ENCODE results near the gene ZNF608.

The ZNF608 gene

GRCh38 chr5:124736805-124737188, 9.6 kb downstream of the ZNF608 start:
- DNase-seq (ENCODE audit: low spot score): no peak

GRCh38 chr5:124736082-124736804, 10.2 kb downstream of the ZNF608 start:
- no peak for DNase-seq (ENCODE audit: low spot score)

- no peak for DNase-seq (ENCODE audit: low spot score)
Measured at GRCh38 chr5:124735169-124735858, 11.1 kb downstream of the ZNF608 start.

GRCh38 chr5:124734574-124735168, 11.8 kb downstream of the ZNF608 start:
- DNase-seq (ENCODE audit: low spot score): no peak

- no peak for DNase-seq (ENCODE audit: low spot score)
Measured at GRCh38 chr5:124733329-124733650, 13.1 kb downstream of the ZNF608 start.

GRCh38 chr5:124732428-124733328, 13.8 kb downstream of the ZNF608 start:
- DNase-seq (ENCODE audit: low spot score): no peak

GRCh38 chr5:124730381-124730780, 16.1 kb downstream of the ZNF608 start:
- DNase-seq (ENCODE audit: low spot score): no peak

GRCh38 chr5:124729720-124730359, 16.6 kb downstream of the ZNF608 start:
- DNase-seq (ENCODE audit: low spot score): no peak

GRCh38 chr5:124728968-124729332, 17.5 kb downstream of the ZNF608 start:
- DNase-seq (ENCODE audit: low spot score): no peak

GRCh38 chr5:124728331-124728967, 18.0 kb downstream of the ZNF608 start:
- no peak for DNase-seq (ENCODE audit: low spot score)

GRCh38 chr5:124726631-124727362, 19.6 kb downstream of the ZNF608 start:
- DNase-seq (ENCODE audit: low spot score): no peak

- DNase-seq (ENCODE audit: low spot score): no peak
Measured at GRCh38 chr5:124725622-124726258, 20.7 kb downstream of the ZNF608 start.

GRCh38 chr5:124725040-124725434, 21.4 kb downstream of the ZNF608 start:
- no peak for DNase-seq (ENCODE audit: low spot score)

GRCh38 chr5:124724357-124725039, 21.9 kb downstream of the ZNF608 start:
- no peak for DNase-seq (ENCODE audit: low spot score)

GRCh38 chr5:124721229-124721735, 25.2 kb downstream of the ZNF608 start:
- no peak for DNase-seq (ENCODE audit: low spot score)

GRCh38 chr5:124720593-124720992, 25.8 kb downstream of the ZNF608 start:
- no peak for DNase-seq (ENCODE audit: low spot score)

GRCh38 chr5:124719113-124719967, 27.1 kb downstream of the ZNF608 start:
- DNase-seq (ENCODE audit: low spot score): no peak

- no peak for DNase-seq (ENCODE audit: low spot score)
Measured at GRCh38 chr5:124718380-124718789, 28.1 kb downstream of the ZNF608 start.
